Measurements from ENCODE around the gene OPHN1. TPM values are rescaled to one million over a fixed set of nuclear protein-coding genes. Genes with fewer than 3 reads are reported as not detected.

Gene OPHN1
- total and polyA plus RNA-seq, 2 donors (not counting 3 experiments of a cell fraction or from before 2014, with no cell fraction given): 3.9 to 6.7 TPM

GRCh38 chrX:68463880-68464279 lies 30.6 kb upstream of the OPHN1 start:
- no peaks in the 10 kb centered on the region for H4K20me1 ChIP-seq (replicated peaks; ENCODE audit: control insufficient read depth, extremely low read depth, insufficient read depth, low read length)
- TF ChIP-seq POLR2A (IDR thresholded peaks at IDR 0.05; ENCODE audit: low read depth, low read length): no peak
- no peak overlapping the region for H3K4me2 ChIP-seq (ENCODE audit: insufficient read depth, low read length)
- no peak for FAIRE-seq
- H3K79me2 ChIP-seq (ENCODE audit: control insufficient read depth, insufficient read depth, low read length): no peaks in the 10 kb centered on the region
- H3K4me3 ChIP-seq (replicated peaks in 1 of 3; ENCODE audit: insufficient read depth in 1 of 3, low read depth in 1 of 3, low read length in 3 of 3): no peak overlapping the region
- ChIA-PET CTCF (interaction anchor here (3.9 kb wide), 1 partner anchor 267 kb away, joined by 59 read pairs; no protein-coding TSS in a partner anchor), POLR2A (no interaction called here)
- no peaks in the 10 kb centered on the region for H3K9me3 ChIP-seq (replicated peaks; ENCODE audit: control insufficient read depth, insufficient read depth, low read length)
- no peaks in the 10 kb centered on the region for H3K27me3 ChIP-seq (ENCODE audit: control insufficient read depth in 2 of 2, insufficient read depth in 2 of 2, low read length in 2 of 2)
- no peaks in the 10 kb centered on the region for H3K36me3 ChIP-seq (ENCODE audit: control insufficient read depth in 2 of 2, extremely low read depth in 1 of 2, insufficient read depth in 2 of 2, low read length in 2 of 2)
- no peak overlapping the region for H2AFZ ChIP-seq (ENCODE audit: low read depth, low read length)
- dilution Hi-C loops (cut with MboI; ENCODE audit: extremely low pct_ligation_motif_present, low sequenced_read_pairs): no loop called here
- intact Hi-C loops (cut with micrococcal nuclease): loop anchor here (2.0 to 5.0 kb wide), 2 partner anchors 47 to 227 kb away; no protein-coding TSS in a partner anchor
- H3K4me1 ChIP-seq (ENCODE audit: control insufficient read depth, extremely low read depth, insufficient read depth, low read length): no peaks in the 10 kb centered on the region
- no peak overlapping the region for H3K9ac ChIP-seq (replicated peaks; ENCODE audit: extremely low read depth, insufficient read depth, low read length)
- no TSS peak for BruUV-seq (replicated peaks)
- no peaks in the 10 kb centered on the region for H3K9me1 ChIP-seq (replicated peaks; ENCODE audit: control insufficient read depth, extremely low read depth, insufficient read depth, low read length)
- DNase-seq (ENCODE audit: low read depth, low spot score): no peak
- no peak overlapping the region for H3K27ac ChIP-seq (ENCODE audit: insufficient read depth, low read depth, low read length)

- Histone ChIP-seq H3K27me3 (ENCODE audit: control insufficient read depth in 2 of 2, insufficient read depth in 2 of 2, low read length in 2 of 2) (no peaks in the 10 kb centered on the region), H4K20me1 (replicated peaks; ENCODE audit: control insufficient read depth, extremely low read depth, insufficient read depth, low read length) (no peaks in the 10 kb centered on the region), H2AFZ (ENCODE audit: low read depth, low read length) (peak overlapping the region; percentile 13), H3K36me3 (ENCODE audit: control insufficient read depth in 2 of 2, extremely low read depth in 1 of 2, insufficient read depth in 2 of 2, low read length in 2 of 2) (no peaks in the 10 kb centered on the region), H3K9me3 (replicated peaks; ENCODE audit: control insufficient read depth, insufficient read depth, low read length) (no peaks in the 10 kb centered on the region), H3K4me2 (ENCODE audit: insufficient read depth, low read length) (no peak overlapping the region), H3K9me1 (replicated peaks; ENCODE audit: control insufficient read depth, extremely low read depth, insufficient read depth, low read length) (no peaks in the 10 kb centered on the region), H3K9ac (replicated peaks; ENCODE audit: extremely low read depth, insufficient read depth, low read length) (no peak overlapping the region), H3K4me3 (replicated peaks in 1 of 3; ENCODE audit: insufficient read depth in 1 of 3, low read depth in 1 of 3, low read length in 3 of 3) (no peak overlapping the region), H3K27ac (ENCODE audit: insufficient read depth, low read depth, low read length) (peak overlapping the region; percentile 57), H3K4me1 (ENCODE audit: control insufficient read depth, extremely low read depth, insufficient read depth, low read length) (no peaks in the 10 kb centered on the region), H3K79me2 (ENCODE audit: control insufficient read depth, insufficient read depth, low read length) (no peaks in the 10 kb centered on the region)
- intact Hi-C loops (cut with micrococcal nuclease) (loop anchor here (1.0 to 5.0 kb wide), 4 partner anchors 29 to 265 kb away; partner anchors contain the start of gene OPHN1), dilution Hi-C loops (cut with MboI; ENCODE audit: extremely low pct_ligation_motif_present, low sequenced_read_pairs) (no loop called here)
- no TSS peak for BruUV-seq (replicated peaks)
- ChIA-PET CTCF (interaction anchor here (1.0 to 3.9 kb wide), 7 partner anchors 22 to 269 kb away, joined by 4 to 59 read pairs (median 5); partner anchors contain the start of gene OPHN1), POLR2A (no interaction called here)
- FAIRE-seq: peak; percentile 97
- TF ChIP-seq CTCF (IDR thresholded peaks at IDR 0.05; ENCODE audit: extremely low read depth in 1 of 2, insufficient read depth in 1 of 2, low read depth in 1 of 2, low read length in 2 of 2) (peak in 1 of 2 donors; percentile 46), JUN (IDR thresholded peaks at IDR 0.05; ENCODE audit: borderline replicate concordance, insufficient read depth, insufficient read length, low read depth) (no peak)
- DNase-seq (ENCODE audit: low read depth, low spot score): peak; percentile 64
Observed at GRCh38 chrX:68462653-68463052, 29.4 kb upstream of the OPHN1 start.

All from endothelial cell of umbilical vein (primary cell).